GM23338 (cell line): Measurements from ENCODE around the gene PTPRN2. TPM values are rescaled to one million over a fixed set of nuclear protein-coding genes. Genes with fewer than 3 reads are reported as not detected.

ENCODE experiments used
- ATAC-seq: fragments of 200-7000 bp; cut with Tn5 transposase; 3 replicates; pipeline ENCODE4 v1.9.1; 2020
- DNase-seq: peaks from one replicate; pipeline ENCODE4 v3.0.0-alpha.2; 2015; ENCODE audit warnings: low spot score
- H2AFZ ChIP-seq: fragments of 200-600 bp; sonication (generic); 2 replicates; pipeline ENCODE4 v1.8.0; 2016; ENCODE audit warnings: antibody characterized with exemption, mild to moderate bottlenecking, moderate library complexity
- H3F3A ChIP-seq: fragments of 200-600 bp; sonication (generic); replicated peaks from 2 replicates; pipeline ENCODE4 v1.8.0; 2017; ENCODE audit warnings: antibody characterized with exemption, mixed run types, low read depth
- H3K27ac ChIP-seq: fragments of 200-600 bp; sonication (generic); 2 replicates; pipeline ENCODE4 v1.6.1; 2016; ENCODE audit warnings: low read depth
- H3K27me3 ChIP-seq: fragments of 200-600 bp; sonication (generic); 2 replicates; pipeline ENCODE4 v1.8.0; 2016; ENCODE audit warnings: mild to moderate bottlenecking, mixed run types, moderate library complexity; ENCODE audit not compliant: insufficient read depth
- H3K36me3 ChIP-seq: fragments of 200-600 bp; sonication (generic); 2 replicates; pipeline ENCODE4 v1.8.0; 2016; ENCODE audit warnings: mild to moderate bottlenecking; ENCODE audit not compliant: insufficient read depth
- H3K4me1 ChIP-seq: fragments of 200-600 bp; sonication (generic); 2 replicates; pipeline ENCODE4 v1.8.0; 2016; ENCODE audit warnings: mild to moderate bottlenecking, moderate library complexity; ENCODE audit not compliant: insufficient read depth
- H3K4me2 ChIP-seq: fragments of 200-600 bp; sonication (generic); 2 replicates; pipeline ENCODE4 v1.7.1; 2017; ENCODE audit warnings: mixed run types
- H3K4me3 ChIP-seq: fragments of 200-600 bp; sonication (generic); 2 replicates; pipeline ENCODE4 v1.6.1; 2016; ENCODE audit warnings: mixed run types
- H3K79me2 ChIP-seq: fragments of 200-600 bp; sonication (generic); replicated peaks from 2 replicates; pipeline ENCODE4 v1.8.0; 2017; ENCODE audit warnings: mild to moderate bottlenecking; ENCODE audit not compliant: insufficient read depth
- H3K9me2 ChIP-seq: fragments of 200-600 bp; sonication (generic); 2 replicates; pipeline ENCODE4 v1.8.0; 2017; ENCODE audit not compliant: insufficient read depth
- H4K20me1 ChIP-seq: fragments of 200-600 bp; sonication (generic); replicated peaks from 2 replicates; pipeline ENCODE4 v1.8.0; 2017; ENCODE audit warnings: mild to moderate bottlenecking; ENCODE audit not compliant: insufficient read depth
- H3K27ac Mint-ChIP-seq: 2 replicates; pipeline ENCODE4 v1.8.0; 2020; ENCODE audit warnings: inconsistent platforms, mild to moderate bottlenecking, moderate library complexity, mixed read lengths
- H3K27me3 Mint-ChIP-seq: 3 replicates; pipeline ENCODE4 v1.8.0; 2022; ENCODE audit warnings: low read depth, mild to moderate bottlenecking, moderate library complexity, mixed read lengths, inconsistent platforms; ENCODE audit not compliant: insufficient read depth, poor library complexity
- H3K36me3 Mint-ChIP-seq: 3 replicates; pipeline ENCODE4 v1.8.0; 2021; ENCODE audit warnings: low read depth, mild to moderate bottlenecking, inconsistent platforms, moderate library complexity, mixed read lengths
- H3K4me1 Mint-ChIP-seq: 3 replicates; pipeline ENCODE4 v1.8.0; 2020; ENCODE audit warnings: mild to moderate bottlenecking, inconsistent platforms, mixed read lengths
- H3K4me3 Mint-ChIP-seq: 3 replicates; pipeline ENCODE4 v1.8.0; 2021; ENCODE audit warnings: moderate library complexity, mild to moderate bottlenecking, inconsistent platforms, mixed read lengths
- H3K9me3 Mint-ChIP-seq: 3 replicates; pipeline ENCODE4 v1.8.0; 2020; ENCODE audit warnings: moderate library complexity, mild to moderate bottlenecking, inconsistent platforms, mixed read lengths
- CREB1 ChIP-seq: fragments of 250-450 bp; sonication (Bioruptor Pico); IDR thresholded peaks from 2 replicates; pipeline ENCODE4 v1.5.0; 2020; ENCODE audit warnings: low read depth, mild to moderate bottlenecking, moderate library complexity
- EZH2 ChIP-seq: fragments of 200-600 bp; sonication (generic); IDR thresholded peaks from one replicate; pipeline ENCODE4 v1.8.0; 2017; ENCODE audit warnings: antibody characterized with exemption, mild to moderate bottlenecking, low read depth; ENCODE audit not compliant: unreplicated experiment
- EZH2phosphoT487 ChIP-seq: fragments of 200-600 bp; sonication (generic); IDR thresholded peaks from one replicate; pipeline ENCODE4 v1.8.1; 2018; ENCODE audit warnings: antibody characterized with exemption; ENCODE audit not compliant: unreplicated experiment
- JUNB ChIP-seq: IDR thresholded peaks from one replicate; pipeline ENCODE4 v1.6.1; 2016; ENCODE audit warnings: antibody characterized with exemption; ENCODE audit not compliant: unreplicated experiment
- NANOG ChIP-seq: IDR thresholded peaks from 2 replicates; pipeline ENCODE4 v1.6.1; 2016; ENCODE audit warnings: antibody characterized with exemption, borderline replicate concordance
- POLR2AphosphoS5 ChIP-seq: IDR thresholded peaks from 2 replicates; pipeline ENCODE4 v1.6.1; 2016; ENCODE audit warnings: antibody characterized with exemption, low read depth
- STAT1 ChIP-seq: IDR thresholded peaks from one replicate; pipeline ENCODE4 v1.6.1; 2016; ENCODE audit warnings: antibody characterized with exemption; ENCODE audit not compliant: unreplicated experiment
- ZNF114 ChIP-seq: fragments of 250-450 bp; sonication (Bioruptor Pico); IDR thresholded peaks from 2 replicates; pipeline ENCODE4 v1.5.0; 2020; ENCODE audit warnings: mild to moderate bottlenecking, moderate library complexity
- ZNF331 ChIP-seq: fragments of 250-450 bp; sonication (Bioruptor Pico); IDR thresholded peaks from 2 replicates; pipeline ENCODE4 v1.5.0; 2020; ENCODE audit warnings: low read depth, mild to moderate bottlenecking, moderate library complexity
- ZNF462 ChIP-seq: fragments of 250-450 bp; sonication (Bioruptor Pico); IDR thresholded peaks from 2 replicates; pipeline ENCODE4 v1.5.0; 2020; ENCODE audit warnings: mild to moderate bottlenecking, moderate library complexity
- polyA plus RNA-seq: library from polyadenylated mRNA; unstranded; fragments of >200 nt; fragmentation: Nextera tagmentation; extraction: Ambion mirVana; gene quantifications from 2 replicates; pipeline ENCODE4 v1.2.1, GENCODE V29; 2016
- total RNA-seq: library from RNA; depleted of rRNA; stranded (reverse); fragments of >200 nt; shearing (Covaris generic); gene quantifications from 2 replicates; pipeline ENCODE4 v1.2.3, GENCODE V29; 2014
- TF ChIP-seq, protein P1 (sequence below), 2 experiments: fragments of 200-600 bp in 1 of 2; sonication (generic) in 1 of 2; conservative IDR thresholded peaks; 2 replicates each; pipeline versions ENCODE4 v1.5.1 to v1.6.1; 2016 to 2017; ENCODE audit warnings: antibody characterized with exemption in 2 of 2, low read depth in 2 of 2, mild to moderate bottlenecking in 2 of 2, moderate library complexity in 1 of 2
- TF ChIP-seq, protein P2 (sequence below): IDR thresholded peaks from one replicate; pipeline ENCODE4 v1.6.1; 2018; ENCODE audit warnings: antibody characterized with exemption; ENCODE audit not compliant: unreplicated experiment
- TF ChIP-seq, protein P3 (sequence below): IDR thresholded peaks from 2 replicates; pipeline ENCODE4 v1.6.1; 2016; ENCODE audit warnings: antibody characterized with exemption

The PTPRN2 gene
- total and polyA plus RNA-seq, 2 experiments from 2014 or later = 0.87 to 4.0 TPM

DNA sequence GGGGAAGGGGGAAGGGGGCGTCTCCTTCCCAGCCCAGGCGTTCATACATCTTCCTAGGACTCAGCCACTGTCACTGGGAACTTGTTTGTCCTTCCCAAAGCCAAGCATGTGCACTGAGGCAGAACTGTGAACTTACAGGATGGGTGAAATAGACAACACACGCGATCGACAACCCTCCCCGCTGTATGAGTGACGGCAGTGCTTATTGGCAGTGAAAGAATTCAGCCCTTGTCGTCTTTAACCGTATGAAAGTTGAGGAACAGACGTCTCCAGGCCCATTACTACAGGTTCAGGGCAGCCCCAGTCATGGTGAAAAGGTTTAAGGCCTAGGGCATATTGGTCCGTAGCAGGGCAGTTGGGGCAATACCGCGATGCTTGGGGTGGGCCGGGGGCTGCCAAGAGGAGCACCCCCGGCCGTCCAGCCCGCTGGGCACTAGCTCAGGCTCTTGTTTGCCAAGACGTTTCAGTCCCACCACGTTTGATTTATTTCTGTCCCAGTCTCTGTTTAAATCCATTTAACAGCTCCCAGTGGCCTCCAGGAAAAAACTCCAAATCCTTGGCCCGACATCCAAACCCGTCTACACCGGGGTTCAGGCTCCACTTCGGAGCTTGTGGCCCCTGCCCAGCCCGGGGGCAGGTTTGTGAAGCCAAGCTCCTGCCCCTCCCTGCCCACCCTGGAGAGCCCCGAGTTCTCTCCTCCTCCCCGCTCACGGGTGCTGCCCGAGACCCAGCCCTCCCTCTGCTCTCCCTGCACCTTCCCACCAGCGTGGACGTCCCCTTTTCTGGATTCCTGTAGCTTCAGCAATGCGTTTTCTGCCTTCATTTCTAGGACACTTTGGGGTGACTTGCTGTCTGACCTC is 1091.0 kb downstream of the PTPRN2 start:
- no peaks in the 10 kb centered on the region for H3K36me3 ChIP-seq
- peaks cover 34% of the 10 kb centered on the region for H3K36me3 Mint-ChIP-seq
- H3K9me3 Mint-ChIP-seq = peaks cover 94% of the 10 kb centered on the region
- H3K27ac Mint-ChIP-seq = no peak overlapping the region
- H3F3A ChIP-seq = no peaks in the 10 kb centered on the region
- peaks cover 2% of the 10 kb centered on the region for H3K27me3 Mint-ChIP-seq
- no peak overlapping the region for H3K27ac ChIP-seq
- H3K4me2 ChIP-seq = no peak overlapping the region
- no peaks in the 10 kb centered on the region for H3K4me1 ChIP-seq
- no peak for ATAC-seq
- no peaks in the 10 kb centered on the region for H3K27me3 ChIP-seq
- no peak for DNase-seq
- H3K4me3 ChIP-seq = no peak overlapping the region
- H4K20me1 ChIP-seq = no peaks in the 10 kb centered on the region
- no peak overlapping the region for H2AFZ ChIP-seq
- no peaks in the 10 kb centered on the region for H3K9me2 ChIP-seq
- H3K4me3 Mint-ChIP-seq = no peak overlapping the region
- TF ChIP-seq STAT1 (no peak), ZNF114 (no peak), EZH2 (no peak), NANOG (no peak), POLR2AphosphoS5 (no peak), CREB1 (CRISPR knock-in tag) (no peak), JUNB (no peak), ZNF462 (CRISPR knock-in tag) (no peak), ZNF331 (no peak), EZH2phosphoT487 (no peak)
- TF ChIP-seq, protein P1, sequence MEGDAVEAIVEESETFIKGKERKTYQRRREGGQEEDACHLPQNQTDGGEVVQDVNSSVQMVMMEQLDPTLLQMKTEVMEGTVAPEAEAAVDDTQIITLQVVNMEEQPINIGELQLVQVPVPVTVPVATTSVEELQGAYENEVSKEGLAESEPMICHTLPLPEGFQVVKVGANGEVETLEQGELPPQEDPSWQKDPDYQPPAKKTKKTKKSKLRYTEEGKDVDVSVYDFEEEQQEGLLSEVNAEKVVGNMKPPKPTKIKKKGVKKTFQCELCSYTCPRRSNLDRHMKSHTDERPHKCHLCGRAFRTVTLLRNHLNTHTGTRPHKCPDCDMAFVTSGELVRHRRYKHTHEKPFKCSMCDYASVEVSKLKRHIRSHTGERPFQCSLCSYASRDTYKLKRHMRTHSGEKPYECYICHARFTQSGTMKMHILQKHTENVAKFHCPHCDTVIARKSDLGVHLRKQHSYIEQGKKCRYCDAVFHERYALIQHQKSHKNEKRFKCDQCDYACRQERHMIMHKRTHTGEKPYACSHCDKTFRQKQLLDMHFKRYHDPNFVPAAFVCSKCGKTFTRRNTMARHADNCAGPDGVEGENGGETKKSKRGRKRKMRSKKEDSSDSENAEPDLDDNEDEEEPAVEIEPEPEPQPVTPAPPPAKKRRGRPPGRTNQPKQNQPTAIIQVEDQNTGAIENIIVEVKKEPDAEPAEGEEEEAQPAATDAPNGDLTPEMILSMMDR (conservative IDR thresholded peaks at IDR 0.05; ENCODE audit: low read depth in 2 of 2) = no peak
- TF ChIP-seq, protein P2, sequence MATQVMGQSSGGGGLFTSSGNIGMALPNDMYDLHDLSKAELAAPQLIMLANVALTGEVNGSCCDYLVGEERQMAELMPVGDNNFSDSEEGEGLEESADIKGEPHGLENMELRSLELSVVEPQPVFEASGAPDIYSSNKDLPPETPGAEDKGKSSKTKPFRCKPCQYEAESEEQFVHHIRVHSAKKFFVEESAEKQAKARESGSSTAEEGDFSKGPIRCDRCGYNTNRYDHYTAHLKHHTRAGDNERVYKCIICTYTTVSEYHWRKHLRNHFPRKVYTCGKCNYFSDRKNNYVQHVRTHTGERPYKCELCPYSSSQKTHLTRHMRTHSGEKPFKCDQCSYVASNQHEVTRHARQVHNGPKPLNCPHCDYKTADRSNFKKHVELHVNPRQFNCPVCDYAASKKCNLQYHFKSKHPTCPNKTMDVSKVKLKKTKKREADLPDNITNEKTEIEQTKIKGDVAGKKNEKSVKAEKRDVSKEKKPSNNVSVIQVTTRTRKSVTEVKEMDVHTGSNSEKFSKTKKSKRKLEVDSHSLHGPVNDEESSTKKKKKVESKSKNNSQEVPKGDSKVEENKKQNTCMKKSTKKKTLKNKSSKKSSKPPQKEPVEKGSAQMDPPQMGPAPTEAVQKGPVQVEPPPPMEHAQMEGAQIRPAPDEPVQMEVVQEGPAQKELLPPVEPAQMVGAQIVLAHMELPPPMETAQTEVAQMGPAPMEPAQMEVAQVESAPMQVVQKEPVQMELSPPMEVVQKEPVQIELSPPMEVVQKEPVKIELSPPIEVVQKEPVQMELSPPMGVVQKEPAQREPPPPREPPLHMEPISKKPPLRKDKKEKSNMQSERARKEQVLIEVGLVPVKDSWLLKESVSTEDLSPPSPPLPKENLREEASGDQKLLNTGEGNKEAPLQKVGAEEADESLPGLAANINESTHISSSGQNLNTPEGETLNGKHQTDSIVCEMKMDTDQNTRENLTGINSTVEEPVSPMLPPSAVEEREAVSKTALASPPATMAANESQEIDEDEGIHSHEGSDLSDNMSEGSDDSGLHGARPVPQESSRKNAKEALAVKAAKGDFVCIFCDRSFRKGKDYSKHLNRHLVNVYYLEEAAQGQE = no peak
- TF ChIP-seq, protein P3, sequence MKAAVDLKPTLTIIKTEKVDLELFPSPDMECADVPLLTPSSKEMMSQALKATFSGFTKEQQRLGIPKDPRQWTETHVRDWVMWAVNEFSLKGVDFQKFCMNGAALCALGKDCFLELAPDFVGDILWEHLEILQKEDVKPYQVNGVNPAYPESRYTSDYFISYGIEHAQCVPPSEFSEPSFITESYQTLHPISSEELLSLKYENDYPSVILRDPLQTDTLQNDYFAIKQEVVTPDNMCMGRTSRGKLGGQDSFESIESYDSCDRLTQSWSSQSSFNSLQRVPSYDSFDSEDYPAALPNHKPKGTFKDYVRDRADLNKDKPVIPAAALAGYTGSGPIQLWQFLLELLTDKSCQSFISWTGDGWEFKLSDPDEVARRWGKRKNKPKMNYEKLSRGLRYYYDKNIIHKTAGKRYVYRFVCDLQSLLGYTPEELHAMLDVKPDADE = no peak
- H3K4me1 Mint-ChIP-seq = no peaks in the 10 kb centered on the region
- H3K79me2 ChIP-seq = no peaks in the 10 kb centered on the region
